GM23338 (cell line): ENCODE results near the gene HRC. TPM values are rescaled to one million over a fixed set of nuclear protein-coding genes. Genes with fewer than 3 reads are reported as not detected.
"Not testable (repeated sequence)": the region's sequence is repeated elsewhere in the genome, so short reads cannot be mapped to it uniquely, and the experiment has no call there.

ENCODE experiments used
- ATAC-seq: fragments of 200-7000 bp; cut with Tn5 transposase; 3 replicates; pipeline ENCODE4 v1.9.1; 2020
- DNase-seq: peaks from one replicate; pipeline ENCODE4 v3.0.0-alpha.2; 2015; ENCODE audit warnings: low spot score
- H2AFZ ChIP-seq: fragments of 200-600 bp; sonication (generic); 2 replicates; pipeline ENCODE4 v1.8.0; 2016; ENCODE audit warnings: antibody characterized with exemption, mild to moderate bottlenecking, moderate library complexity
- H3F3A ChIP-seq: fragments of 200-600 bp; sonication (generic); replicated peaks from 2 replicates; pipeline ENCODE4 v1.8.0; 2017; ENCODE audit warnings: antibody characterized with exemption, mixed run types, low read depth
- H3K27ac ChIP-seq: fragments of 200-600 bp; sonication (generic); 2 replicates; pipeline ENCODE4 v1.6.1; 2016; ENCODE audit warnings: low read depth
- H3K27me3 ChIP-seq: fragments of 200-600 bp; sonication (generic); 2 replicates; pipeline ENCODE4 v1.8.0; 2016; ENCODE audit warnings: mild to moderate bottlenecking, mixed run types, moderate library complexity; ENCODE audit not compliant: insufficient read depth
- H3K36me3 ChIP-seq: fragments of 200-600 bp; sonication (generic); 2 replicates; pipeline ENCODE4 v1.8.0; 2016; ENCODE audit warnings: mild to moderate bottlenecking; ENCODE audit not compliant: insufficient read depth
- H3K4me1 ChIP-seq: fragments of 200-600 bp; sonication (generic); 2 replicates; pipeline ENCODE4 v1.8.0; 2016; ENCODE audit warnings: mild to moderate bottlenecking, moderate library complexity; ENCODE audit not compliant: insufficient read depth
- H3K4me2 ChIP-seq: fragments of 200-600 bp; sonication (generic); 2 replicates; pipeline ENCODE4 v1.7.1; 2017; ENCODE audit warnings: mixed run types
- H3K4me3 ChIP-seq: fragments of 200-600 bp; sonication (generic); 2 replicates; pipeline ENCODE4 v1.6.1; 2016; ENCODE audit warnings: mixed run types
- H3K79me2 ChIP-seq: fragments of 200-600 bp; sonication (generic); replicated peaks from 2 replicates; pipeline ENCODE4 v1.8.0; 2017; ENCODE audit warnings: mild to moderate bottlenecking; ENCODE audit not compliant: insufficient read depth
- H3K9me2 ChIP-seq: fragments of 200-600 bp; sonication (generic); 2 replicates; pipeline ENCODE4 v1.8.0; 2017; ENCODE audit not compliant: insufficient read depth
- H4K20me1 ChIP-seq: fragments of 200-600 bp; sonication (generic); replicated peaks from 2 replicates; pipeline ENCODE4 v1.8.0; 2017; ENCODE audit warnings: mild to moderate bottlenecking; ENCODE audit not compliant: insufficient read depth
- H3K27ac Mint-ChIP-seq: 2 replicates; pipeline ENCODE4 v1.8.0; 2020; ENCODE audit warnings: inconsistent platforms, mild to moderate bottlenecking, moderate library complexity, mixed read lengths
- H3K27me3 Mint-ChIP-seq: 3 replicates; pipeline ENCODE4 v1.8.0; 2022; ENCODE audit warnings: low read depth, mild to moderate bottlenecking, moderate library complexity, mixed read lengths, inconsistent platforms; ENCODE audit not compliant: insufficient read depth, poor library complexity
- H3K36me3 Mint-ChIP-seq: 3 replicates; pipeline ENCODE4 v1.8.0; 2021; ENCODE audit warnings: low read depth, mild to moderate bottlenecking, inconsistent platforms, moderate library complexity, mixed read lengths
- H3K4me1 Mint-ChIP-seq: 3 replicates; pipeline ENCODE4 v1.8.0; 2020; ENCODE audit warnings: mild to moderate bottlenecking, inconsistent platforms, mixed read lengths
- H3K4me3 Mint-ChIP-seq: 3 replicates; pipeline ENCODE4 v1.8.0; 2021; ENCODE audit warnings: moderate library complexity, mild to moderate bottlenecking, inconsistent platforms, mixed read lengths
- H3K9me3 Mint-ChIP-seq: 3 replicates; pipeline ENCODE4 v1.8.0; 2020; ENCODE audit warnings: moderate library complexity, mild to moderate bottlenecking, inconsistent platforms, mixed read lengths
- CREB1 ChIP-seq: fragments of 250-450 bp; sonication (Bioruptor Pico); IDR thresholded peaks from 2 replicates; pipeline ENCODE4 v1.5.0; 2020; ENCODE audit warnings: low read depth, mild to moderate bottlenecking, moderate library complexity
- CTCF ChIP-seq, 2 experiments: fragments of 200-600 bp in 1 of 2; sonication (generic) in 1 of 2; conservative IDR thresholded peaks; 2 replicates each; pipeline versions ENCODE4 v1.5.1 to v1.6.1; 2016 to 2017; ENCODE audit warnings: antibody characterized with exemption in 2 of 2, low read depth in 2 of 2, mild to moderate bottlenecking in 2 of 2, moderate library complexity in 1 of 2
- ETS1 ChIP-seq: IDR thresholded peaks from 2 replicates; pipeline ENCODE4 v1.6.1; 2016; ENCODE audit warnings: antibody characterized with exemption
- POLR2AphosphoS5 ChIP-seq: IDR thresholded peaks from 2 replicates; pipeline ENCODE4 v1.6.1; 2016; ENCODE audit warnings: antibody characterized with exemption, low read depth
- ZNF331 ChIP-seq: fragments of 250-450 bp; sonication (Bioruptor Pico); IDR thresholded peaks from 2 replicates; pipeline ENCODE4 v1.5.0; 2020; ENCODE audit warnings: low read depth, mild to moderate bottlenecking, moderate library complexity
- polyA plus RNA-seq: library from polyadenylated mRNA; unstranded; fragments of >200 nt; fragmentation: Nextera tagmentation; extraction: Ambion mirVana; gene quantifications from 2 replicates; pipeline ENCODE4 v1.2.1, GENCODE V29; 2016
- total RNA-seq: library from RNA; depleted of rRNA; stranded (reverse); fragments of >200 nt; shearing (Covaris generic); gene quantifications from 2 replicates; pipeline ENCODE4 v1.2.3, GENCODE V29; 2014

Gene HRC
- total and polyA plus RNA-seq, 2 experiments from 2014 or later: 1.4 to 2.0 TPM

GRCh38 chr19:49146408-49146770 lies 8.8 kb downstream of the HRC start:
- peaks cover 22% of the 10 kb centered on the region for H3F3A ChIP-seq
- Mint-ChIP-seq H3K4me3 (peak overlapping the region; percentile 83), H3K27ac (peak overlapping the region; percentile 98), H3K4me1 (peaks cover 32% of the 10 kb centered on the region), H3K27me3 (peaks cover 21% of the 10 kb centered on the region)
- H3K9me3 Mint-ChIP-seq, H3K79me2 ChIP-seq, H3K27me3 ChIP-seq, H4K20me1 ChIP-seq, H3K9me2 ChIP-seq, H3K36me3 Mint-ChIP-seq, H3K36me3 ChIP-seq: not testable (repeated sequence)
- DNase-seq: peak; percentile 83
- peak overlapping the region; percentile 95 for H2AFZ ChIP-seq
- peak; percentile 42; the same call in 1 of the 2 replicates for TF ChIP-seq POLR2AphosphoS5
- peak; percentile 35; the same call in 1 of the 2 replicates for TF ChIP-seq ETS1
- peak overlapping the region; percentile 80 for H3K27ac ChIP-seq
- peak; percentile 9 for ATAC-seq
- peak overlapping the region; percentile 70 for H3K4me3 ChIP-seq
- H3K4me2 ChIP-seq: peak overlapping the region; percentile 87
- peaks cover 20% of the 10 kb centered on the region for H3K4me1 ChIP-seq

GRCh38 chr19:49145573-49146407 lies 9.4 kb downstream of the HRC start:
- Histone ChIP-seq H3K79me2 (no peaks in the 10 kb centered on the region), H2AFZ (peak overlapping the region; percentile 95)
- TF ChIP-seq POLR2AphosphoS5: peak; percentile 53
- peak; percentile 70 for TF ChIP-seq CREB1 (CRISPR knock-in tag)
- no peak for TF ChIP-seq ZNF331 (CRISPR knock-in tag)
- peak; percentile 82 to 96 for TF ChIP-seq CTCF (conservative IDR thresholded peaks at IDR 0.05; ENCODE audit: low read depth in 2 of 2)

More at GRCh38 chr19:49145573-49146407, 9.4 kb downstream of the HRC start:
- ATAC-seq: peak; percentile 20
- H3K36me3 ChIP-seq: no peaks in the 10 kb centered on the region
- Mint-ChIP-seq H3K4me3 (peak overlapping the region; percentile 83), H3K9me3 (0 out of 3 replicates have a peak, but pooled peaks cover 3% of the 10 kb centered on the region), H3K4me1 (peaks cover 32% of the 10 kb centered on the region), H3K27ac (peak overlapping the region; percentile 98), H3K36me3 (no peaks in the 10 kb centered on the region; the same call in 1 of the 3 replicates), H3K27me3 (peaks cover 21% of the 10 kb centered on the region)
- H3F3A ChIP-seq: peaks cover 17% of the 10 kb centered on the region
- H3K4me3 ChIP-seq: peak overlapping the region; percentile 70
- H3K4me1 ChIP-seq: peaks cover 20% of the 10 kb centered on the region
- H3K27ac ChIP-seq: peak overlapping the region; percentile 80
- peak overlapping the region; percentile 87 for H3K4me2 ChIP-seq
- H3K27me3 ChIP-seq: no peaks in the 10 kb centered on the region
- 0 out of 2 replicates have a peak, but pooled peaks cover 7% of the 10 kb centered on the region for H3K9me2 ChIP-seq
- no peaks in the 10 kb centered on the region for H4K20me1 ChIP-seq
- DNase-seq: peak; percentile 98
